Trophoblast cell (in vitro differentiated cells and primary cell): ENCODE data around the gene ELF2.
"Not testable (repeated sequence)": the region's sequence is repeated elsewhere in the genome, so short reads cannot be mapped to it uniquely, and the experiment has no call there.

Experiments
- DNase-seq, 2 donors: peaks; one replicate each; pipeline ENCODE4 v3.0.0-alpha.2; 2016
- H2AFZ ChIP-seq: 2 replicates; pipeline ENCODE4 v1.6.1; 2013; ENCODE audit warnings: low read length, moderate library complexity, mild to moderate bottlenecking; ENCODE audit not compliant: insufficient read depth, poor library complexity
- H2AK5ac ChIP-seq: 2 replicates; pipeline ENCODE4 v1.6.1; 2013; ENCODE audit warnings: mild to moderate bottlenecking, low read length
- H2BK120ac ChIP-seq: 2 replicates; pipeline ENCODE4 v1.6.1; 2013; ENCODE audit warnings: low read length, mild to moderate bottlenecking, moderate library complexity; ENCODE audit not compliant: insufficient read depth, poor library complexity
- H2BK12ac ChIP-seq: 2 replicates; pipeline ENCODE4 v1.6.1; 2013; ENCODE audit warnings: mild to moderate bottlenecking, low read length, moderate library complexity
- H2BK5ac ChIP-seq: 2 replicates; pipeline ENCODE4 v1.6.1; 2013; ENCODE audit warnings: low read length, low read depth, moderate library complexity, mild to moderate bottlenecking; ENCODE audit not compliant: poor library complexity
- H3K14ac ChIP-seq: 2 replicates; pipeline ENCODE4 v1.6.1; 2013; ENCODE audit warnings: mild to moderate bottlenecking, low read length
- H3K18ac ChIP-seq: 2 replicates; pipeline ENCODE4 v1.6.1; 2013; ENCODE audit warnings: mild to moderate bottlenecking, low read length
- H3K23ac ChIP-seq: 2 replicates; pipeline ENCODE4 v1.6.1; 2013; ENCODE audit warnings: low read length
- H3K27ac ChIP-seq: 2 replicates; pipeline ENCODE4 v1.5.1; 2013; ENCODE audit warnings: low read depth, mild to moderate bottlenecking, inconsistent platforms, low read length, moderate library complexity
- H3K27me3 ChIP-seq: 2 replicates; pipeline ENCODE4 v1.6.1; 2013; ENCODE audit warnings: inconsistent platforms, mild to moderate bottlenecking, low read length, moderate library complexity; ENCODE audit not compliant: insufficient read depth
- H3K36me3 ChIP-seq, 2 experiments: 1 replicate in 1 of 2; 2 replicates in 1 of 2; pipeline ENCODE4 v1.6.1; 2013; ENCODE audit warnings: low read length in 2 of 2, mild to moderate bottlenecking in 2 of 2, moderate library complexity in 1 of 2; ENCODE audit not compliant: insufficient read depth in 2 of 2, control insufficient read depth in 1 of 2
- H3K4ac ChIP-seq: 2 replicates; pipeline ENCODE4 v1.6.1; 2013; ENCODE audit warnings: low read depth, mild to moderate bottlenecking, low read length, moderate library complexity
- H3K4me1 ChIP-seq, 2 experiments: 1 replicate in 1 of 2; 2 replicates in 1 of 2; pipeline ENCODE4 v1.6.1; 2013; ENCODE audit warnings: low read length in 2 of 2, mild to moderate bottlenecking in 2 of 2, moderate library complexity in 1 of 2; ENCODE audit not compliant: insufficient read depth in 2 of 2, control insufficient read depth in 1 of 2
- H3K4me2 ChIP-seq: 2 replicates; pipeline ENCODE4 v1.6.1; 2013; ENCODE audit warnings: inconsistent platforms, mild to moderate bottlenecking, low read length, moderate library complexity
- H3K4me3 ChIP-seq: 2 replicates; pipeline ENCODE4 v1.5.1; 2013; ENCODE audit warnings: mild to moderate bottlenecking, low read depth, low read length, inconsistent platforms
- H3K79me1 ChIP-seq: one replicate; pipeline ENCODE4 v1.6.1; 2013; ENCODE audit warnings: low read length
- H3K79me2 ChIP-seq: 2 replicates; pipeline ENCODE4 v1.6.1; 2013; ENCODE audit warnings: low read length, mild to moderate bottlenecking; ENCODE audit not compliant: control insufficient read depth, insufficient read depth, poor library complexity
- H3K9ac ChIP-seq: 2 replicates; pipeline ENCODE4 v1.6.1; 2013; ENCODE audit warnings: mild to moderate bottlenecking, low read length
- H3K9me3 ChIP-seq: 2 replicates; pipeline ENCODE4 v1.6.1; 2013; ENCODE audit warnings: low read depth, mild to moderate bottlenecking, control low read depth, inconsistent platforms, low read length; ENCODE audit not compliant: insufficient read depth
- H4K12ac ChIP-seq: 2 replicates; pipeline ENCODE4 v1.6.1; 2013; ENCODE audit warnings: low read depth, mild to moderate bottlenecking, low read length, moderate library complexity
- H4K8ac ChIP-seq: 2 replicates; pipeline ENCODE4 v1.6.1; 2013; ENCODE audit warnings: low read depth, mild to moderate bottlenecking, low read length, moderate library complexity
- H4K91ac ChIP-seq: one replicate; pipeline ENCODE4 v1.6.1; 2013; ENCODE audit warnings: low read depth, mild to moderate bottlenecking, low read length, moderate library complexity
- WGBS: extraction: QIAGEN DNeasy Blood & Tissue Kit; methylation state at CpG from one replicate; pipeline ENCODE4 v1.1.7; 2013; ENCODE audit warnings: missing lambda C conversion rate; ENCODE audit not compliant: insufficient read length, insufficient coverage; ENCODE audit errors: extremely low coverage; 5-methylcytosine and 5-hydroxymethylcytosine counted together

The ELF2 gene

DNA sequence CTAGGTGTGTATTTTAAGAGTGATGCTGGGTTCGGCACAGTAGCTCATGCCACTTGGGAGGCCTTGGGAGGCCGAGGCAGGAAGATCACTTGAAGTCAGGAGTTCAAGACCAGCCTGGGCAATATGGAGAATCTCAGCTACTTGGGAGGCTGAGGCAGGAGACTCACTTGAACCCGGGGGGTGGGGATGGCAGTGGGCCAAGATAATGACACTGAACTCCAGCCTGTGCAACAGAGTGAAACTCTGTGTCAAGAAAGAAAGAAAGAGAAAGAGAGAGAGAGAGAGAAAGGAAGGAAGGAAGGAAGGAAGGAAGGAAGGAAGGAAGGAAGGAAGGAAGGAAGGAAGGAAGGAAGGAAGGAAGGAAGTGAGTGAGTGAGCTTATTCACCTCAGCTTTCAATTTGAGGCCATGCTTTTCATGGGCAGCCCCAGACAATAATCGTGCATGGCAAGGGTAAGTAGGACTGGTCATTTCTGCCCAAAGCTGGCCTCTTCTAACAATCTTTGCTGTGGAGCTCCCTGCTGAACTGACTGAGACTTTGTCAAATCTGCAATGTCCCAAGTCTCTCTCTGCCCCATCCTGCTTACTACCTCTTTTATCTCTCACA lies 42.5 kb upstream of the ELF2 start:
- Histone ChIP-seq H3K4me3 (no peak overlapping the region), H3K4me1 (no peaks in the 10 kb centered on the region), H2AK5ac (no peak overlapping the region), H3K18ac (no peak overlapping the region), H3K79me2 (no peaks in the 10 kb centered on the region), H3K9ac (no peak overlapping the region), H4K12ac (no peak overlapping the region), H3K4me2 (no peak overlapping the region), H2AFZ (no peak overlapping the region), H3K27ac (no peak overlapping the region), H4K8ac (no peak overlapping the region), H3K27me3 (no peaks in the 10 kb centered on the region), H3K36me3 (no peaks in the 10 kb centered on the region), H4K91ac (no peak overlapping the region), H3K79me1 (no peaks in the 10 kb centered on the region), H2BK5ac (no peak overlapping the region), H3K14ac (no peak overlapping the region), H2BK120ac (no peak overlapping the region), H3K4ac (no peak overlapping the region), H2BK12ac (no peak overlapping the region), H3K9me3 (no peaks in the 10 kb centered on the region), H3K23ac (no peak overlapping the region)
- no peak for DNase-seq
- WGBS, result no CpG with 5 or more reads among the region's 4 CpGs

DNA sequence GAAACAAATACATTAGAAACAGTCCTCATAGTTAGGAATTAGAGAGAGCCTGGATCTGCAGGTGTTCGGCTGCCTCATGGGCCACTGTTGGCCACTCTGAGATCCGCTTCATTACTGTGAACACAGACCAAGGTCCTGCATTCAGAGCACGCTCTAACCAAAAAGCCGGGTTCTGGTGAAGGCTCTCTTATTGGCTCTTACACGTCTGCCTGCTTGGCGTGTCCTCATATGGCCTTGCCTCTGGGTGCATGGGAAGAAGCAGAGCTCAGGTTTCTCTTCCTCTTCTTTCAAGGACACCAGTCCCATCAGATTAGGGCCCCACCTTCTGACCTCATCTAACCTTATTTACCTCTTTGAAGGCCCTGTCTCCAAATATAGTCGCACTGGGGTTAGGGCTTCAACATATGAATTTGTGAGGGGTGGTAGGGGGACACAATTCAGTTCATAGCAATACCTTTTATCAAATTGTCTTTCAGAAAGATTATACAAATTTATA lies 37.1 kb upstream of the ELF2 start:
- Histone ChIP-seq H3K79me2 (no peaks in the 10 kb centered on the region), H2AK5ac (no peak overlapping the region), H3K4me1 (peaks cover 0 to 2% of the 10 kb centered on the region in 2 experiments), H2BK120ac (no peak overlapping the region), H3K18ac (no peak overlapping the region), H3K4me2 (no peak overlapping the region), H3K23ac (no peak overlapping the region), H3K79me1 (no peaks in the 10 kb centered on the region), H3K14ac (no peak overlapping the region), H2AFZ (no peak overlapping the region), H3K9me3 (no peaks in the 10 kb centered on the region), H3K27ac (no peak overlapping the region), H3K27me3 (no peaks in the 10 kb centered on the region), H4K8ac (no peak overlapping the region), H2BK5ac (no peak overlapping the region), H3K4me3 (no peak overlapping the region), H3K36me3 (no peaks in the 10 kb centered on the region), H4K91ac (no peak overlapping the region), H2BK12ac (no peak overlapping the region), H3K9ac (no peak overlapping the region), H4K12ac (no peak overlapping the region), H3K4ac (no peak overlapping the region)
- whole genome bisulfite sequencing, result no CpG with 5 or more reads among the region's 7 CpGs
- no peak for DNase-seq

- H4K12ac ChIP-seq, H2BK5ac ChIP-seq, H4K91ac ChIP-seq, H2BK120ac ChIP-seq, H3K27ac ChIP-seq, H3K4me3 ChIP-seq, H3K23ac ChIP-seq, DNase-seq, H2AFZ ChIP-seq, H3K4me2 ChIP-seq, H3K9ac ChIP-seq, H3K4me1 ChIP-seq, H3K18ac ChIP-seq, H4K8ac ChIP-seq, H3K79me2 ChIP-seq, H3K27me3 ChIP-seq, H2BK12ac ChIP-seq, H3K79me1 ChIP-seq, H3K9me3 ChIP-seq, H3K36me3 ChIP-seq, H3K14ac ChIP-seq, H2AK5ac ChIP-seq, H3K4ac ChIP-seq: not testable (repeated sequence)
- WGBS, result no CpG with 5 or more reads among the region's 10 CpGs
These were observed 36.6 kb upstream of the ELF2 start for GRCh38 chr4:139213633-139214032.

GRCh38 chr4:139212900-139213299 lies 35.9 kb upstream of the ELF2 start:
- Histone ChIP-seq H2AFZ (no peak overlapping the region), H4K8ac (no peak overlapping the region), H3K79me2 (no peaks in the 10 kb centered on the region), H4K91ac (no peak overlapping the region), H3K79me1 (no peaks in the 10 kb centered on the region), H3K4ac (no peak overlapping the region), H3K4me1 (peaks cover 0 to 2% of the 10 kb centered on the region in 2 experiments), H3K18ac (no peak overlapping the region), H3K4me3 (no peak overlapping the region), H3K9ac (no peak overlapping the region), H2AK5ac (no peak overlapping the region), H3K4me2 (no peak overlapping the region), H3K14ac (no peak overlapping the region), H4K12ac (no peak overlapping the region), H3K23ac (no peak overlapping the region), H3K27me3 (no peaks in the 10 kb centered on the region), H3K9me3 (no peaks in the 10 kb centered on the region), H2BK5ac (no peak overlapping the region), H3K36me3 (no peaks in the 10 kb centered on the region), H3K27ac (no peak overlapping the region), H2BK12ac (no peak overlapping the region), H2BK120ac (no peak overlapping the region)
- no peak for DNase-seq
- no CpG with 5 or more reads among the region's 3 CpGs for WGBS
